Fibroblast of lung (primary cell): ENCODE measurements around the gene TSHZ2.

Experiments
- CTCF ChIP-seq, 2 donors: IDR thresholded peaks in 1 of 2; conservative IDR thresholded peaks in 1 of 2; 1 replicate in 1 of 2; 2 replicates in 1 of 2; pipeline ENCODE4 v1.5.1; 2011 to 2012; ENCODE audit warnings: low read length in 2 of 2, control low read depth in 1 of 2, inconsistent platforms in 1 of 2, low read depth in 1 of 2, mild to moderate bottlenecking in 1 of 2
- EZH2 ChIP-seq: IDR thresholded peaks from 2 replicates; pipeline ENCODE4 v1.5.1; 2012; ENCODE audit warnings: low read length, control low read depth, mild to moderate bottlenecking; ENCODE audit errors: missing control alignments

- TF ChIP-seq EZH2 = no peak
- no peak for TF ChIP-seq CTCF (conservative IDR thresholded peaks at IDR 0.05 in 1 of 2, IDR thresholded peaks at IDR 0.05 in 1 of 2; ENCODE audit: low read depth in 1 of 2, low read length in 2 of 2)
Measured at GRCh38 chr20:53262365-53262764, 290.2 kb downstream of the TSHZ2 start.
